GM12801 (cell line): ENCODE data around the gene RNGTT.

Experiments
- TF ChIP-seq, protein P1 (sequence below): IDR thresholded peaks from one replicate; pipeline ENCODE4 v1.5.1; 2011; ENCODE audit warnings: control low read depth; ENCODE audit not compliant: insufficient read length; ENCODE audit errors: extremely low read depth

The RNGTT gene

DNA sequence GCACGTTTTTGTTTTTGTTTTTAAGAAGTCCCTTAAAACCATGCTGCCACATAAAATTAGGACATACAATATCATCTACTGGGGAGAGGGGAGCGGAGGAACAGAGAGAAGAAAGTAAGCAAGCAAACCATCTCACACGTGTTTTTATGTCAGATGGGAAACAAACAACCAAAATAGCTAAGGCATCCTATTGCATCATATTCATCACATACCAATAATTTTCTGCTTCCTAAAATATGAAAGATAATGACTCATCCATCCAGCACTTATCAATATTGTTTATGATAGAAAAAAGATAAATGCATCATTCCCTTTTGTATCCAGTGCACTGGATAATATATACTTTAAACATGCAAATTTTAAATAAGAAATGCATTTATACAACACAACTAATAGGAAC is 329.6 kb downstream of the RNGTT start:
- TF ChIP-seq, protein P1, sequence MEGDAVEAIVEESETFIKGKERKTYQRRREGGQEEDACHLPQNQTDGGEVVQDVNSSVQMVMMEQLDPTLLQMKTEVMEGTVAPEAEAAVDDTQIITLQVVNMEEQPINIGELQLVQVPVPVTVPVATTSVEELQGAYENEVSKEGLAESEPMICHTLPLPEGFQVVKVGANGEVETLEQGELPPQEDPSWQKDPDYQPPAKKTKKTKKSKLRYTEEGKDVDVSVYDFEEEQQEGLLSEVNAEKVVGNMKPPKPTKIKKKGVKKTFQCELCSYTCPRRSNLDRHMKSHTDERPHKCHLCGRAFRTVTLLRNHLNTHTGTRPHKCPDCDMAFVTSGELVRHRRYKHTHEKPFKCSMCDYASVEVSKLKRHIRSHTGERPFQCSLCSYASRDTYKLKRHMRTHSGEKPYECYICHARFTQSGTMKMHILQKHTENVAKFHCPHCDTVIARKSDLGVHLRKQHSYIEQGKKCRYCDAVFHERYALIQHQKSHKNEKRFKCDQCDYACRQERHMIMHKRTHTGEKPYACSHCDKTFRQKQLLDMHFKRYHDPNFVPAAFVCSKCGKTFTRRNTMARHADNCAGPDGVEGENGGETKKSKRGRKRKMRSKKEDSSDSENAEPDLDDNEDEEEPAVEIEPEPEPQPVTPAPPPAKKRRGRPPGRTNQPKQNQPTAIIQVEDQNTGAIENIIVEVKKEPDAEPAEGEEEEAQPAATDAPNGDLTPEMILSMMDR, result no peak

DNA sequence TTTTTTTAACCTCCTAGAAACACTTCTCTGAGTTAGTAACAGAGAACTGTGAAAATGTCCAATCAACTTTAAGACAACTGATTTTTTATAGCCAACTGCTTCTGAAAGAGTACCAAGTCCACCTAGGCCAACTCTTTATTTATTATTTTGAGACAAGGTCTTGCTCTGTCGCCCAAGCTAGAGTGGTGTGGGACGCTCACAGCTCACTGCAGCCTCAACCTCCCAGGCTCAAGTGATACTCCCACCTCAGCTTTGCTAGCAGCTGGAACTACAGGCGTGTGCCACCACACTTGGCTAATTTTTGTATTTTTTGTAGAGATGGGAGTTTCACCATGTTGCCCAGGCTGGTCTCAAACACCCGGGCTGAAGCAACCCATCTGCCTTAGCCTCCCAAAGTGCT is 331.6 kb downstream of the RNGTT start:
- TF ChIP-seq, protein P1, result no peak

DNA sequence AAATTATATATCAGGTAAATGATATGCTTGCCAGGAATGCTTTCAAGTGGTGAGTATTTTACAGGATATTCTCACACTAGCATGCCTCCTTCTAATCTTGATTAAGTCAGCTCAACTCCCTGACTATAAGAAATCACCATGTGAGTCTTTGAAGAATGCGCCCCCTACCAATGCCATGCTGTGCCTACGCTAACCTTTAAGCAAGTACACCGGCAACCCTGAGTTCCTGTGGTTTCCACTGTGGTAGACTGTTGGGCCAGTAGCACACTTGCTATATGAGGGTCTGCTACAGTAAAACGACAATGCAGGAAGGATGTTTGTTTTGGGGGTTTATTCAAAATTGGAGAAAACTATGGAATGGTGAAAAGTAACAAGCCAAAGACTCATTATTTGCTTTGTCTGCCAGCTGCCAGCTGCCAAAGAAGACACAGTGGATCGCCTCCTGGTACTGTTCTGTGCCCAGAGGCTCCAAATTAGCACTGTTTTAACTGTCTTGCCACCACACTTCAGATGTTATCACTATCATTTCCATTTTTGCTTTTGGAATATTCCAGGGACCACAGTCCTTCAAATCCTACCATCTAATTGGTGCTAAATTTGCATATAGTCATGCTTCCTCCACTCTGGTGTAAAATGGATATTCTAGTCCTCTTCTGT is 333.5 kb downstream of the RNGTT start:
- TF ChIP-seq, protein P1, result no peak

DNA sequence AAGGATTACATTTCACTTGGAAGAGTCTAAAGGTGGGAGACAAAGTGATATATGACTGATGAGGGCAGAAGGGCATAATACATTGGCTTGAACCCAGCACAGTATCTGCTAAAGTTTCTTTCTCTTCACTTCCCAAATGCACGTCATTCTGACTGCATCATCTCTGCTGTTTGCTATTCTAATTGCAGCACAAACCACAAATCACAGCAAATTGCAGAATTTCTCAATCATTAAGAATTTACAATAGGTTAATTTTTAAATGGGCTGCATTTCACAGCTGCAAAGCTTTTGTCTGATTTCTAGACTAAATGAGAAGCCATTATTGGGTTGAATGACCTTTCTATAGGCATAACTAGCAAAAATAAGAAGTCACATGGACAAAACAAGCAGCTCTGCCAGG is 337.0 kb downstream of the RNGTT start:
- TF ChIP-seq, protein P1, result no peak

DNA sequence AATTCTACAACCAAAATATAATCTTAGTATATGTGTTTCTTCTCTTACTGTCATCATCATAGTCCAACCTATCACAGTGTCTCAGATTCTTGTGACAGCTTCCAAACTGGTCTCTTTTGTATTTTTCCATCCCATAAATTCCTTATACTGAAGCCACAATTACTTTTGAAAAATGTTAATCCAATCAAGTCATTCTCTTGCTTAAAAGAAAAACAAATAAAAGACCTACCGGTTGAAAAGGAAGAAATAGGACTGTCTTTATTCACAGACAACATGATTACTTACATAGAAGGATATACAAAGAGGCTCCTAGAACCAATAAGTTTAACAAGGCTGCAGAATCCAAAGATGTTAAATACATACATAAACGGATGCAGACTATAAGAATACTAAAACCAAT is 339.9 kb downstream of the RNGTT start:
- TF ChIP-seq, protein P1, result no peak

DNA sequence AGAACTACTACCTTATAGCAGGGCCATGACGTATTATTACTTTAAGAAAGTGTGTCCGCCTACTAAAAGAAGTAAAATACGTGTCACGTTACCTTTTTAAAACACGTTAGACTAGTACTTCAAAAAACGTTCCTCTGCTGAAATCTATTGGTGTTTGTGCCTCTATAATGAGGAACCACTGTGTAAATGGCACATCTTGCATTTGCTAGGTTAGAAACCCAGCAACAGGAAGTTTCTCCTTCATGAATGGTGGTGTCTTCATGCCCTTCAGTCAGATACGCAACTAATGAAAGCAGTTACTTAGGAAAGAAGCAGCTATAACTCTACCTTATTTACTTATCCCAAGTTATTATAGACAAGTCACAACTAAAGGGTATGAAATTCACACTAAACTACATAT is 343.5 kb downstream of the RNGTT start:
- TF ChIP-seq, protein P1, result no peak

DNA sequence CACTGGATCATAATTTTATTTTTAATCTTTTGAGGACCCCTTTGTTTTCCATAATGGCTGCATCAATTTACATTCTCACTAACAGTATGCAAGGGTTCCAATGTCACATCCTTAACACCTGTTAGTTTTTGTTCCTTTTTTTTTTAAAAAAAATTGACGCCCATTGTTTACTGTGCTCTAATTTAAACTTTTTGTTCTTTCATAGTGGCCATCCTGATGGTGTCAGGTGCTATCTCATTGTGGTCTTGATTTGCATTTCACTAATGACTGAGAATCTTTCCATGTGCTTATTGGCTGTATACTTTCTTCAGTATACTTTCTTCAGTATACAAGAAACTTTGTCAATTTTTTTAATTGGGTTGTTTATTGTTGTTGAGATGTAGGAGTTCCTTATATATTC is 347.0 kb downstream of the RNGTT start:
- TF ChIP-seq, protein P1, result no peak
